HepG2 (cell line): Measurements from ENCODE around the gene OR10G2. TPM values are rescaled to one million over a fixed set of nuclear protein-coding genes. Genes with fewer than 3 reads are reported as not detected.

Experiments used
- polyA plus RNA-seq, 8 experiments: library from polyadenylated mRNA; depleted of rRNA in 3 of 8; stranded (reverse) in 7 of 8; unstranded in 1 of 8; fragments of >200 nt; fragmentation: Illumina TruSeq in 4 of 8; extraction: Trizol in 4 of 8; gene quantifications; 2 replicates each; pipeline versions ENCODE4 v1.2.1 to v1.2.3, GENCODE V29; 2011 to 2016; ENCODE audit warnings: low read depth in 4 of 8, missing spikeins in 1 of 8, mixed read lengths in 1 of 8; ENCODE audit not compliant: insufficient read depth in 1 of 8
- total RNA-seq, 5 experiments: library from RNA; depleted of rRNA; stranded (reverse); fragments of >200 nt; fragmentation: Illumina TruSeq; extraction: Trizol; gene quantifications; 2 replicates each; pipeline ENCODE4 v1.2.3, GENCODE V29; 2016; ENCODE audit warnings: low read depth in 1 of 5

Gene OR10G2
- total and polyA plus RNA-seq, 2 of the 13 experiments (the other 11 are each of a cell fraction or from before 2014, with no cell fraction given), result not detected

Other genes starting within 250 kb of the OR10G2 start
- gene CHD8, start 178.8 kb downstream of the OR10G2 start, total RNA-seq (2016; rRNA removed; fragmentation: Illumina TruSeq; extraction: Trizol), result 79.6 and 92.9 TPM in 2 replicates
- gene CHD8, start 178.8 kb downstream of the OR10G2 start, polyA plus RNA-seq (2011; rRNA removed), result 35.1 and 43.9 TPM in 2 replicates
- gene RAB2B, start 158.0 kb downstream of the OR10G2 start, total RNA-seq (2016; rRNA removed; fragmentation: Illumina TruSeq; extraction: Trizol), result 36.0 and 46.4 TPM in 2 replicates
- 55.6 and 60.6 TPM in 2 replicates for gene RAB2B, start 158.0 kb downstream of the OR10G2 start, polyA plus RNA-seq (2011; rRNA removed)
- 71.8 and 124 TPM in 2 replicates for gene TOX4, start 157.7 kb downstream of the OR10G2 start, total RNA-seq (2016; rRNA removed; fragmentation: Illumina TruSeq; extraction: Trizol)
- 147 and 163 TPM in 2 replicates for gene TOX4, start 157.7 kb downstream of the OR10G2 start, polyA plus RNA-seq (2011; rRNA removed)
- gene METTL3, start 123.6 kb downstream of the OR10G2 start, total RNA-seq (2016; rRNA removed; fragmentation: Illumina TruSeq; extraction: Trizol), result 114 and 123 TPM in 2 replicates
- 122 and 130 TPM in 2 replicates for gene METTL3, start 123.6 kb downstream of the OR10G2 start, polyA plus RNA-seq (2011; rRNA removed)
- gene SALL2, start 108.6 kb downstream of the OR10G2 start, total RNA-seq (2016; rRNA removed; fragmentation: Illumina TruSeq; extraction: Trizol), result 4.9 and 7.6 TPM in 2 replicates
- gene SALL2, start 108.6 kb downstream of the OR10G2 start, polyA plus RNA-seq (2011; rRNA removed), result 5.8 and 7.0 TPM in 2 replicates
- gene OR10G3, start 54.9 kb downstream of the OR10G2 start, total RNA-seq (2016; rRNA removed; fragmentation: Illumina TruSeq; extraction: Trizol), result not detected in 2 replicates
- not detected in 2 replicates for gene OR10G3, start 54.9 kb downstream of the OR10G2 start, polyA plus RNA-seq (2011; rRNA removed)
- not detected in 2 replicates for gene OR4E2, start 18.9 kb upstream of the OR10G2 start, total RNA-seq (2016; rRNA removed; fragmentation: Illumina TruSeq; extraction: Trizol)
- not detected in 2 replicates for gene OR4E2, start 18.9 kb upstream of the OR10G2 start, polyA plus RNA-seq (2011; rRNA removed)
- not detected in 2 replicates for gene OR4E1, start 38.9 kb upstream of the OR10G2 start, total RNA-seq (2016; rRNA removed; fragmentation: Illumina TruSeq; extraction: Trizol)
- gene OR4E1, start 38.9 kb upstream of the OR10G2 start, polyA plus RNA-seq (2011; rRNA removed), result not detected in 2 replicates